NT2/D1 (cell line): ENCODE data around the gene DSC1.

Source experiments
- DNase-seq: peaks from one replicate; pipeline ENCODE4 v3.0.0-alpha.2; 2011; ENCODE audit warnings: low read depth, low spot score
- H3K27me3 ChIP-seq: 2 replicates; pipeline ENCODE4 v1.6.0; 2011; ENCODE audit warnings: mild to moderate bottlenecking; ENCODE audit not compliant: insufficient read length, insufficient read depth
- H3K36me3 ChIP-seq: 2 replicates; pipeline ENCODE4 v1.6.1; 2011; ENCODE audit warnings: mild to moderate bottlenecking, low read length, mixed read lengths; ENCODE audit not compliant: insufficient read depth, insufficient read length
- H3K4me1 ChIP-seq: 2 replicates; pipeline ENCODE4 v1.5.1; 2011; ENCODE audit not compliant: insufficient read depth, insufficient read length
- H3K4me3 ChIP-seq: 2 replicates; pipeline ENCODE4 v1.5.1; 2011; ENCODE audit warnings: low read depth; ENCODE audit not compliant: insufficient read length
- H3K9ac ChIP-seq: 2 replicates; pipeline ENCODE4 v1.6.0; 2011; ENCODE audit warnings: low read depth; ENCODE audit not compliant: insufficient read length
- H3K9me3 ChIP-seq: 2 replicates; pipeline ENCODE4 v1.5.1; 2011; ENCODE audit warnings: mild to moderate bottlenecking, low read length; ENCODE audit not compliant: insufficient read depth
- SUZ12 ChIP-seq: IDR thresholded peaks from 2 replicates; pipeline ENCODE4 v1.6.1; 2011; ENCODE audit not compliant: insufficient read length, insufficient read depth; ENCODE audit errors: extremely low read depth
- YY1 ChIP-seq: IDR thresholded peaks from 2 replicates; pipeline ENCODE4 v1.6.1; 2011; ENCODE audit not compliant: insufficient read length, insufficient read depth
- ZNF274 ChIP-seq: IDR thresholded peaks from 2 replicates; pipeline ENCODE4 v1.6.1; 2011; ENCODE audit warnings: mild to moderate bottlenecking, low read depth, low read length

The DSC1 gene

GRCh38 chr18:31204833-31205232 is 42.2 kb upstream of the DSC1 start:
- no peaks in the 10 kb centered on the region for H3K4me1 ChIP-seq
- no peaks in the 10 kb centered on the region for H3K27me3 ChIP-seq
- H3K36me3 ChIP-seq: no peaks in the 10 kb centered on the region
- H3K4me3 ChIP-seq: no peak overlapping the region
- H3K9ac ChIP-seq: no peak overlapping the region
- TF ChIP-seq YY1 (no peak), SUZ12 (no peak), ZNF274 (no peak)
- DNase-seq: no peak
- no peaks in the 10 kb centered on the region for H3K9me3 ChIP-seq

GRCh38 chr18:31204166-31204565 is 41.5 kb upstream of the DSC1 start:
- Histone ChIP-seq H3K4me1 (no peaks in the 10 kb centered on the region), H3K36me3 (no peaks in the 10 kb centered on the region), H3K27me3 (no peaks in the 10 kb centered on the region), H3K9me3 (no peaks in the 10 kb centered on the region), H3K9ac (no peak overlapping the region), H3K4me3 (no peak overlapping the region)
- DNase-seq: no peak
- no peak for TF ChIP-seq YY1
- TF ChIP-seq ZNF274: no peak
- TF ChIP-seq SUZ12: no peak

GRCh38 chr18:31203794-31204148 is 41.1 kb upstream of the DSC1 start:
- no peak overlapping the region for H3K9ac ChIP-seq
- no peak overlapping the region for H3K4me3 ChIP-seq
- no peaks in the 10 kb centered on the region for H3K36me3 ChIP-seq
- H3K4me1 ChIP-seq: no peaks in the 10 kb centered on the region
- DNase-seq: no peak
- H3K9me3 ChIP-seq: no peaks in the 10 kb centered on the region
- no peaks in the 10 kb centered on the region for H3K27me3 ChIP-seq
- TF ChIP-seq ZNF274 (no peak), SUZ12 (no peak), YY1 (no peak)

DNA sequence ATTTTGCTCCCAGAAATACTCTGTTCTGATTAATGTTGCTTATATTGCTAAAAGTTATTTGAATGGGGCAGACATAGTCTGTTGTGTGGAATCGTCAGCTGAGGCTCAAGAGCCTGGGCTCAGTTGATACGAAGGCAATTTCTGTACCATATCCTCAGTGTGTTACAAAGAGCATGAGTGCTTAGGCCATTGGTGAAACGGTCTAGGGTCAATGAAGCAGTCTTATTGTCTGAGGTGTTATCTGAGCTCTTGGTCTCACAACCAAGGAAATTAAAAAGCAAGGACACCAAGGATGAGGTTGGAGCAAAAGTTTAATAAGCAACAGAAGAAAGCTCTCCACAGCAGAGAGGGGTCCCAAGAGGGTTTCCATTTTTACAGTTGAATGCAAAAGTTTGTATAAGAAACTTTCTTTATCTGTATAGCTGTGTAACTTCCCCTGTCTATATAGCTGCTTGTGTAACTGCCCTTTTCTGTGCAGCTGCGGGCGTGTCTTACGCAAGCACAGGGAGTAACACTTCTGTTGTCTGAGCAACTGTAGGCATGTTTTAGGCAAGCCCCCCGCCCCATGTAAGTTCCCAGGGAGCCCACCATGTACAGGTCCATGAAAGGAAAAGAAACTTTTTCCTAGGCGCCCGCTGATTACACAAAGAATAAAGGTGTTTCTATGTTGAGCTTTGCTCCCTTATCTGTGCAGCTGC is 40.6 kb upstream of the DSC1 start:
- H3K4me1 ChIP-seq: no peaks in the 10 kb centered on the region
- no peak overlapping the region for H3K4me3 ChIP-seq
- DNase-seq: no peak
- no peaks in the 10 kb centered on the region for H3K36me3 ChIP-seq
- TF ChIP-seq SUZ12: no peak
- no peak for TF ChIP-seq YY1
- TF ChIP-seq ZNF274: no peak
- H3K9me3 ChIP-seq: no peaks in the 10 kb centered on the region
- no peaks in the 10 kb centered on the region for H3K27me3 ChIP-seq
- no peak overlapping the region for H3K9ac ChIP-seq

DNA sequence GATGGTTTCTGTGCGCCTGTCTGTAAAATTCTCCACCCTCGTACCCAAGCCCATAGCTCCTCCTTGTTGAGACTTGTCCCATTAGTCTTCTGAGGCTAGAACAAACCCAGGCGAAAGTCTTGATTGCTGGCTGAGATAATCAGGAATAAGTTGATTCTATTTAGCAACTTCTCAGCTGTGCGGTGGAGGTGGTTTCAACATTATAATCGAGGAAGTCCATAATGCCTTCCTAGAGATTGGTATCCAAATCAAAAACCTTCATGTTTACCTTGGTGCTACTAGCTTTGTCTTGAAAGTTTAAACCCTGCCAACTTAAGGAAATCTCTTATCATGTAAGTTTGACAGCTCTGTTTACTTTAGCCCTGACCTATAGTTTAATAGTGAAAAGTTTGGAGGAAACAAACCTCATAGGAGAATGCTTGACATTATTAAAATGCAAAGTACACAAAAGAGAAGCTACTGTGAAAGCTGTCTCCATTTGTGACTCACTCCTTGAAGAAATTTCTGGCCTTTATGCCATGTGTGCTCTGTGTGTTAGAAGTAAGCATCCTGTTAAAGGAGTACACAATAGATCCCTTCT is 36.6 kb upstream of the DSC1 start:
- no peaks in the 10 kb centered on the region for H3K36me3 ChIP-seq
- H3K4me1 ChIP-seq: no peaks in the 10 kb centered on the region
- TF ChIP-seq SUZ12 (no peak), YY1 (no peak), ZNF274 (no peak)
- no peak overlapping the region for H3K4me3 ChIP-seq
- DNase-seq: no peak
- no peaks in the 10 kb centered on the region for H3K27me3 ChIP-seq
- no peak overlapping the region for H3K9ac ChIP-seq
- no peaks in the 10 kb centered on the region for H3K9me3 ChIP-seq

DNA sequence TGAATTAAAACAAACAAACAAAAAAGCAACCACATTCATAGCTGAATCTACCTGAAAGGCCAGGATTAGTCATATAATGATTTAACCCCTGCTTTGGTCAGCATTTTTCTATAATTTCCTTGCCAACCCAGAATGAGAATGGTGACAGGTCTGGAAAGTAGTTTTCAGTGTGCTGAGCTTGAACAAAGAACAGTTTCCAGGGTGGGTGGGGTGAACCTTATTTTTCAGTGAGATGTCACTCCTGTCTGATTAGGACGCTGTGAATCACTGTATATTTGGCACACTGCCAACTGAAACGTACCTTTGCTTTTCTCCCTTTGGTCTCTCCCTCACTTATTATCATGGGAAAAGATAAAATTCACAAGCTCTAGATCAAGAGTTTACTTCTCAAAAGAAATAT is 35.0 kb upstream of the DSC1 start:
- no peaks in the 10 kb centered on the region for H3K36me3 ChIP-seq
- no peak overlapping the region for H3K4me3 ChIP-seq
- no peaks in the 10 kb centered on the region for H3K27me3 ChIP-seq
- no peak overlapping the region for H3K9ac ChIP-seq
- no peak for TF ChIP-seq YY1
- no peak for TF ChIP-seq ZNF274
- TF ChIP-seq SUZ12: no peak
- H3K4me1 ChIP-seq: no peaks in the 10 kb centered on the region
- DNase-seq: no peak
- H3K9me3 ChIP-seq: no peaks in the 10 kb centered on the region

GRCh38 chr18:31195063-31195462 is 32.4 kb upstream of the DSC1 start:
- H3K27me3 ChIP-seq: no peaks in the 10 kb centered on the region
- TF ChIP-seq YY1: no peak
- TF ChIP-seq ZNF274: no peak
- TF ChIP-seq SUZ12: no peak
- no peak for DNase-seq

More at GRCh38 chr18:31195063-31195462, 32.4 kb upstream of the DSC1 start:
- H3K9me3 ChIP-seq: no peaks in the 10 kb centered on the region
- no peaks in the 10 kb centered on the region for H3K36me3 ChIP-seq
- no peak overlapping the region for H3K9ac ChIP-seq
- H3K4me1 ChIP-seq: no peaks in the 10 kb centered on the region
- no peak overlapping the region for H3K4me3 ChIP-seq
